Hepatocyte (in vitro differentiated cells): ENCODE data around the gene ZFYVE27. TPM values are rescaled to one million over a fixed set of nuclear protein-coding genes. Genes with fewer than 3 reads are reported as not detected.

Source experiments
- DNase-seq: peaks from one replicate; pipeline ENCODE4 v3.0.0-alpha.2; 2016; ENCODE audit warnings: low spot score
- H2AFZ ChIP-seq: fragments of 200-600 bp; sonication (generic); 2 replicates; pipeline ENCODE4 v1.6.0; 2016; ENCODE audit warnings: antibody characterized with exemption, mild to moderate bottlenecking
- H3K27ac ChIP-seq: fragments of 200-600 bp; sonication (generic); 2 replicates; pipeline ENCODE4 v1.5.1; 2016; ENCODE audit warnings: mild to moderate bottlenecking
- H3K27me3 ChIP-seq: fragments of 200-600 bp; sonication (generic); 2 replicates; pipeline ENCODE4 v1.6.1; 2016
- H3K36me3 ChIP-seq: fragments of 200-600 bp; sonication (generic); replicated peaks from 2 replicates; pipeline ENCODE4 v1.5.1; 2016; ENCODE audit warnings: low read depth; ENCODE audit not compliant: insufficient read depth
- H3K4me1 ChIP-seq: fragments of 200-600 bp; sonication (generic); 2 replicates; pipeline ENCODE4 v1.5.1; 2016; ENCODE audit warnings: mild to moderate bottlenecking, moderate library complexity; ENCODE audit not compliant: insufficient read depth
- H3K4me2 ChIP-seq: fragments of 200-600 bp; sonication (generic); 2 replicates; pipeline ENCODE4 v1.6.0; 2016
- H3K4me3 ChIP-seq: fragments of 200-600 bp; sonication (generic); 2 replicates; pipeline ENCODE4 v1.5.1; 2016; ENCODE audit warnings: mild to moderate bottlenecking
- H3K79me2 ChIP-seq: fragments of 200-600 bp; sonication (generic); 2 replicates; pipeline ENCODE4 v1.6.0; 2017; ENCODE audit warnings: mild to moderate bottlenecking
- H3K9me2 ChIP-seq: fragments of 200-600 bp; sonication (generic); replicated peaks from 2 replicates; pipeline ENCODE4 v1.6.0; 2017; ENCODE audit warnings: mild to moderate bottlenecking; ENCODE audit not compliant: insufficient read depth
- H3K9me3 ChIP-seq: fragments of 200-600 bp; sonication (generic); 2 replicates; pipeline ENCODE4 v1.5.1; 2016; ENCODE audit warnings: low read depth, mild to moderate bottlenecking
- H4K20me1 ChIP-seq: fragments of 200-600 bp; sonication (generic); 2 replicates; pipeline ENCODE4 v1.6.0; 2016; ENCODE audit warnings: mild to moderate bottlenecking; ENCODE audit not compliant: insufficient read depth, poor library complexity, severe bottlenecking
- CTCF ChIP-seq: fragments of 200-600 bp; sonication (generic); IDR thresholded peaks from 2 replicates; pipeline ENCODE4 v1.5.1; 2016; ENCODE audit warnings: antibody characterized with exemption, mild to moderate bottlenecking; ENCODE audit not compliant: poor library complexity
- EZH2 ChIP-seq: fragments of 200-600 bp; sonication (generic); IDR thresholded peaks from 2 replicates; pipeline ENCODE4 v1.6.1; 2016; ENCODE audit warnings: antibody characterized with exemption, mild to moderate bottlenecking, borderline replicate concordance
- EZH2phosphoT487 ChIP-seq: fragments of 200-600 bp; sonication (generic); IDR thresholded peaks from one replicate; pipeline ENCODE4 v1.6.1; 2018; ENCODE audit warnings: antibody characterized with exemption, mild to moderate bottlenecking, low read depth, moderate library complexity; ENCODE audit not compliant: unreplicated experiment, severe bottlenecking
- WGBS: methylation state at CpG from one replicate; pipeline ENCODE4 v1.1.6; 2016; ENCODE audit warnings: low lambda C conversion rate; ENCODE audit errors: missing lambda C conversion rate; 5-methylcytosine and 5-hydroxymethylcytosine counted together
- polyA plus RNA-seq: library from polyadenylated mRNA; unstranded; fragments of >200 nt; fragmentation: Nextera tagmentation; extraction: Ambion mirVana; gene quantifications from 2 replicates; pipeline ENCODE4 v1.2.1, GENCODE V29; 2016
- total RNA-seq: library from RNA; depleted of rRNA; stranded (reverse); fragments of >200 nt; gene quantifications from 2 replicates; pipeline ENCODE4 v1.2.3, GENCODE V29; 2014

ZFYVE27 gene
- total and polyA plus RNA-seq, 2 experiments from 2014 or later: 24.9 to 30.3 TPM

- no peaks in the 10 kb centered on the region for H3K36me3 ChIP-seq
- 96% methylated on average over 21 of the region's 22 CpGs for WGBS
- no peaks in the 10 kb centered on the region for H3K9me2 ChIP-seq
- DNase-seq: no peak
- no peak overlapping the region for H3K4me3 ChIP-seq
- H2AFZ ChIP-seq: no peak overlapping the region
- H3K9me3 ChIP-seq: no peaks in the 10 kb centered on the region
- TF ChIP-seq CTCF (no peak), EZH2phosphoT487 (no peak), EZH2 (no peak)
- H3K79me2 ChIP-seq: no peaks in the 10 kb centered on the region
- no peaks in the 10 kb centered on the region for H4K20me1 ChIP-seq
- no peak overlapping the region for H3K27ac ChIP-seq
- H3K27me3 ChIP-seq: peaks cover 32% of the 10 kb centered on the region
- no peak overlapping the region for H3K4me2 ChIP-seq
- H3K4me1 ChIP-seq: peaks cover 8% of the 10 kb centered on the region
Observed at GRCh38 chr10:97766996-97767924, 30.3 kb downstream of the ZFYVE27 start.

GRCh38 chr10:97768322-97769315 is 31.7 kb downstream of the ZFYVE27 start:
- H3K9me2 ChIP-seq: no peaks in the 10 kb centered on the region
- H3K79me2 ChIP-seq: no peaks in the 10 kb centered on the region
- DNase-seq: no peak
- no peak overlapping the region for H3K27ac ChIP-seq
- H3K9me3 ChIP-seq: no peaks in the 10 kb centered on the region
- H3K4me3 ChIP-seq: no peak overlapping the region
- H3K27me3 ChIP-seq: peaks cover 46% of the 10 kb centered on the region
- WGBS: 88% methylated on average over 9 of the region's 9 CpGs
- H3K4me2 ChIP-seq: no peak overlapping the region
- no peak overlapping the region for H2AFZ ChIP-seq
- TF ChIP-seq EZH2phosphoT487: no peak
- TF ChIP-seq CTCF: no peak
- no peak for TF ChIP-seq EZH2
- H3K4me1 ChIP-seq: peaks cover 8% of the 10 kb centered on the region
- no peaks in the 10 kb centered on the region for H4K20me1 ChIP-seq
- H3K36me3 ChIP-seq: no peaks in the 10 kb centered on the region

GRCh38 chr10:97770255-97770654 is 33.3 kb downstream of the ZFYVE27 start:
- Histone ChIP-seq H3K9me2 (no peaks in the 10 kb centered on the region), H3K36me3 (no peaks in the 10 kb centered on the region), H3K79me2 (no peaks in the 10 kb centered on the region), H3K4me2 (no peak overlapping the region), H3K9me3 (no peaks in the 10 kb centered on the region), H3K4me3 (no peak overlapping the region), H4K20me1 (no peaks in the 10 kb centered on the region), H3K4me1 (peaks cover 8% of the 10 kb centered on the region), H2AFZ (no peak overlapping the region), H3K27ac (no peak overlapping the region), H3K27me3 (peaks cover 51% of the 10 kb centered on the region)
- no peak for TF ChIP-seq EZH2
- no peak for TF ChIP-seq EZH2phosphoT487
- no peak for TF ChIP-seq CTCF
- WGBS: 80% methylated on average over 5 of the region's 5 CpGs
- DNase-seq: no peak
